H9 (cell line): ENCODE measurements around the gene IL3. TPM values are rescaled to one million over a fixed set of nuclear protein-coding genes. Genes with fewer than 3 reads are reported as not detected.

ENCODE experiments used
- DNase-seq: peaks from one replicate; pipeline ENCODE4 v3.0.0-alpha.2; 2017
- H2AFZ ChIP-seq: one replicate; pipeline ENCODE4 v1.6.1; 2013; ENCODE audit warnings: mild to moderate bottlenecking, low read length, control low read depth, moderate library complexity
- H2AK5ac ChIP-seq: 2 replicates; pipeline ENCODE4 v1.6.1; 2013; ENCODE audit warnings: low read length, control low read depth, mixed read lengths; ENCODE audit not compliant: insufficient read length
- H2BK120ac ChIP-seq: one replicate; pipeline ENCODE4 v1.6.1; 2013; ENCODE audit warnings: low read depth, mild to moderate bottlenecking, low read length, control low read depth, inconsistent platforms; ENCODE audit not compliant: poor library complexity, severe bottlenecking
- H2BK12ac ChIP-seq: 2 replicates; pipeline ENCODE4 v1.6.1; 2013; ENCODE audit warnings: low read length, control low read depth, mixed read lengths, low read depth; ENCODE audit not compliant: insufficient read length
- H2BK15ac ChIP-seq: 2 replicates; pipeline ENCODE4 v1.6.1; 2013; ENCODE audit warnings: low read depth, low read length, control low read depth
- H2BK20ac ChIP-seq: one replicate; pipeline ENCODE4 v1.6.1; 2013; ENCODE audit warnings: low read depth, mild to moderate bottlenecking, low read length, control low read depth, inconsistent platforms; ENCODE audit not compliant: poor library complexity, severe bottlenecking
- H2BK5ac ChIP-seq: 2 replicates; pipeline ENCODE4 v1.6.1; 2013; ENCODE audit warnings: low read length, control low read depth, mixed read lengths; ENCODE audit not compliant: insufficient read length
- H3K14ac ChIP-seq: 2 replicates; pipeline ENCODE4 v1.6.1; 2013; ENCODE audit warnings: low read length, control low read depth; ENCODE audit not compliant: insufficient read depth
- H3K18ac ChIP-seq: 2 replicates; pipeline ENCODE4 v1.6.1; 2013; ENCODE audit warnings: low read depth, mild to moderate bottlenecking, mixed read lengths, low read length, control low read depth; ENCODE audit not compliant: insufficient read length
- H3K23ac ChIP-seq: 2 replicates; pipeline ENCODE4 v1.6.1; 2013; ENCODE audit warnings: low read length, control low read depth, mixed read lengths, low read depth; ENCODE audit not compliant: insufficient read length
- H3K23me2 ChIP-seq: 2 replicates; pipeline ENCODE4 v1.6.1; 2013; ENCODE audit warnings: low read depth, mild to moderate bottlenecking, mixed read lengths, low read length, control low read depth; ENCODE audit not compliant: insufficient read length, poor library complexity, severe bottlenecking
- H3K27ac ChIP-seq: 2 replicates; pipeline ENCODE4 v1.5.1; 2013; ENCODE audit warnings: low read length, control low read depth, mixed read lengths, low read depth; ENCODE audit not compliant: insufficient read length
- H3K27me3 ChIP-seq: 2 replicates; pipeline ENCODE4 v1.6.1; 2013; ENCODE audit warnings: low read length, control low read depth, inconsistent platforms; ENCODE audit not compliant: insufficient read depth
- H3K4ac ChIP-seq: 2 replicates; pipeline ENCODE4 v1.6.1; 2013; ENCODE audit warnings: low read depth, mild to moderate bottlenecking, control low read depth, inconsistent platforms, low read length, moderate library complexity
- H3K4me1 ChIP-seq: 2 replicates; pipeline ENCODE4 v1.6.1; 2013; ENCODE audit warnings: low read length, control low read depth, inconsistent platforms; ENCODE audit not compliant: insufficient read depth
- H3K4me2 ChIP-seq: 2 replicates; pipeline ENCODE4 v1.6.1; 2013; ENCODE audit warnings: low read length, control low read depth, mixed read lengths; ENCODE audit not compliant: insufficient read length, insufficient read depth
- H3K56ac ChIP-seq: 2 replicates; pipeline ENCODE4 v1.6.1; 2013; ENCODE audit warnings: low read depth, mild to moderate bottlenecking, mixed read lengths, low read length, control low read depth; ENCODE audit not compliant: insufficient read length
- H3K79me1 ChIP-seq: 2 replicates; pipeline ENCODE4 v1.6.1; 2013; ENCODE audit warnings: low read depth, mild to moderate bottlenecking, moderate library complexity, low read length, control low read depth, inconsistent platforms; ENCODE audit not compliant: insufficient read depth, poor library complexity, severe bottlenecking
- H3K79me2 ChIP-seq: 2 replicates; pipeline ENCODE4 v1.6.1; 2013; ENCODE audit warnings: low read length, control low read depth, inconsistent platforms; ENCODE audit not compliant: insufficient read depth
- H3K9ac ChIP-seq: 2 replicates; pipeline ENCODE4 v1.6.1; 2013; ENCODE audit warnings: low read length, control low read depth, mixed read lengths; ENCODE audit not compliant: insufficient read length; ENCODE audit errors: extremely low read depth
- H3K9me3 ChIP-seq: one replicate; pipeline ENCODE4 v1.6.1; 2013; ENCODE audit warnings: low read depth, low read length, inconsistent platforms; ENCODE audit not compliant: control insufficient read depth
- H3T11ph ChIP-seq: one replicate; pipeline ENCODE4 v1.6.1; 2013; ENCODE audit warnings: mild to moderate bottlenecking, low read length, control low read depth, inconsistent platforms
- H4K20me1 ChIP-seq: one replicate; pipeline ENCODE4 v1.6.1; 2013; ENCODE audit not compliant: control insufficient read depth, insufficient read length, insufficient read depth
- H4K5ac ChIP-seq: 2 replicates; pipeline ENCODE4 v1.6.1; 2013; ENCODE audit warnings: low read depth, mild to moderate bottlenecking, mixed read lengths, low read length, control low read depth; ENCODE audit not compliant: insufficient read length
- H4K8ac ChIP-seq: replicated peaks from 2 replicates; pipeline ENCODE4 v1.6.1; 2013; ENCODE audit warnings: low read length, control low read depth, mixed read lengths, low read depth; ENCODE audit not compliant: insufficient read length
- H4K91ac ChIP-seq: 2 replicates; pipeline ENCODE4 v1.6.1; 2013; ENCODE audit warnings: low read depth, mild to moderate bottlenecking, moderate library complexity, mixed read lengths, low read length, control low read depth; ENCODE audit not compliant: insufficient read length
- H3K27ac Mint-ChIP-seq, 3 experiments: 2 replicates in 2 of 3; 3 replicates in 1 of 3; pipeline ENCODE4 v1.8.0; 2020 to 2021; ENCODE audit warnings: mixed read lengths in 3 of 3, mild to moderate bottlenecking in 1 of 3, moderate library complexity in 1 of 3
- H3K27me3 Mint-ChIP-seq: 2 replicates; pipeline ENCODE4 v1.8.0; 2021; ENCODE audit warnings: low read depth, mild to moderate bottlenecking, moderate library complexity, mixed read lengths
- H3K36me3 Mint-ChIP-seq, 3 experiments: 2 replicates in 2 of 3; 3 replicates in 1 of 3; pipeline ENCODE4 v1.8.0; 2020 to 2021; ENCODE audit warnings: low read depth in 3 of 3, mixed read lengths in 3 of 3; ENCODE audit not compliant: insufficient read depth in 1 of 3
- H3K4me1 Mint-ChIP-seq, 2 experiments: 2 replicates each; pipeline ENCODE4 v1.8.0; 2020; ENCODE audit warnings: mixed read lengths in 2 of 2
- H3K4me3 Mint-ChIP-seq, 2 experiments: 2 replicates in 1 of 2; 3 replicates in 1 of 2; pipeline ENCODE4 v1.8.0; 2020 to 2021; ENCODE audit warnings: mild to moderate bottlenecking in 2 of 2, mixed read lengths in 2 of 2, moderate library complexity in 1 of 2
- H3K9me3 Mint-ChIP-seq, 2 experiments: 2 replicates in 1 of 2; 3 replicates in 1 of 2; pipeline ENCODE4 v1.8.0; 2020; ENCODE audit warnings: mild to moderate bottlenecking in 2 of 2, mixed read lengths in 2 of 2, moderate library complexity in 1 of 2
- CTCF ChIP-seq: fragments of 200-600 bp; sonication (generic); conservative IDR thresholded peaks from 3 replicates; pipeline ENCODE4 v1.8.0; 2021; ENCODE audit warnings: antibody characterized with exemption, mild to moderate bottlenecking
- WGBS: extraction: QIAGEN DNeasy Blood & Tissue Kit; methylation state at CpG from one replicate; pipeline ENCODE4 v1.1.7; 2013; ENCODE audit warnings: missing lambda C conversion rate, low lambda C conversion rate, mixed read lengths; ENCODE audit not compliant: insufficient read length; ENCODE audit errors: extremely low coverage; 5-methylcytosine and 5-hydroxymethylcytosine counted together
- total RNA-seq: library from RNA; stranded (reverse); gene quantifications from 2 replicates; pipeline ENCODE4 v1.2.1, GENCODE V29; 2021

The IL3 gene
- total RNA-seq, 1 experiment from 2014 or later = not detected

GRCh38 chr5:132086277-132086794 lies 25.9 kb downstream of the IL3 start:
- Mint-ChIP-seq H3K36me3 (no peaks in the 10 kb centered on the region), H3K4me1 (no peaks in the 10 kb centered on the region), H3K27me3 (0 out of 2 replicates have a peak, but pooled peaks cover 3% of the 10 kb centered on the region), H3K9me3 (no peaks in the 10 kb centered on the region; a peak in 1 of 5 replicates), H3K4me3 (no peak overlapping the region), H3K27ac (no peak overlapping the region)
- Histone ChIP-seq H3K4me1 (no peaks in the 10 kb centered on the region), H2AFZ (no peak overlapping the region), H3K23me2 (no peaks in the 10 kb centered on the region), H3K27me3 (no peaks in the 10 kb centered on the region), H4K20me1 (no peaks in the 10 kb centered on the region), H2BK120ac (no peak overlapping the region), H3T11ph (no peak overlapping the region), H3K14ac (no peak overlapping the region), H3K4me2 (no peak overlapping the region), H2BK12ac (no peak overlapping the region), H2BK5ac (no peak overlapping the region), H3K27ac (no peak overlapping the region), H4K5ac (no peak overlapping the region), H4K91ac (no peak overlapping the region), H3K56ac (no peak overlapping the region), H3K9ac (no peak overlapping the region), H2BK15ac (no peak overlapping the region), H3K18ac (no peak overlapping the region), H2BK20ac (no peak overlapping the region), H3K79me2 (no peaks in the 10 kb centered on the region), H4K8ac (no peak overlapping the region), H3K4ac (no peak overlapping the region), H3K9me3 (no peaks in the 10 kb centered on the region), H3K79me1 (no peaks in the 10 kb centered on the region), H2AK5ac (no peak overlapping the region), H3K23ac (no peak overlapping the region)
- WGBS = no CpG with 5 or more reads among the region's 2 CpGs
- TF ChIP-seq CTCF = no peak
- no peak for DNase-seq
